Measurements from ENCODE around the gene BCL11A.

BCL11A gene

GRCh38 chr2:60505240-60505879 lies 48.1 kb downstream of the BCL11A start:
- no peak for DNase-seq (ENCODE audit: low spot score)

- DNase-seq (ENCODE audit: low spot score) = no peak
Measured at GRCh38 chr2:60504049-60504448, 49.4 kb downstream of the BCL11A start.

- DNase-seq (ENCODE audit: low spot score) = no peak
Measured at GRCh38 chr2:60502144-60502543, 51.3 kb downstream of the BCL11A start.

GRCh38 chr2:60500861-60501260 lies 52.6 kb downstream of the BCL11A start:
- no peak for DNase-seq (ENCODE audit: low spot score)

GRCh38 chr2:60499651-60500265 lies 53.7 kb downstream of the BCL11A start:
- no peak for DNase-seq (ENCODE audit: low spot score)

- no peak for DNase-seq (ENCODE audit: low spot score)
Measured at GRCh38 chr2:60498816-60499429, 54.5 kb downstream of the BCL11A start.

- no peak for DNase-seq (ENCODE audit: low spot score)
Measured at GRCh38 chr2:60498127-60498815, 55.2 kb downstream of the BCL11A start.

- no peak for DNase-seq (ENCODE audit: low spot score)
Measured at GRCh38 chr2:60497500-60497899, 56.0 kb downstream of the BCL11A start.

- no peak for DNase-seq (ENCODE audit: low spot score)
Measured at GRCh38 chr2:60496956-60497355, 56.5 kb downstream of the BCL11A start.

- DNase-seq (ENCODE audit: low spot score) = no peak
Measured at GRCh38 chr2:60496475-60496874, 57.0 kb downstream of the BCL11A start.

GRCh38 chr2:60495041-60495625 lies 58.3 kb downstream of the BCL11A start:
- DNase-seq (ENCODE audit: low spot score) = no peak

GRCh38 chr2:60493804-60494387 lies 59.6 kb downstream of the BCL11A start:
- DNase-seq (ENCODE audit: low spot score) = no peak

GRCh38 chr2:60492548-60492947 lies 60.9 kb downstream of the BCL11A start:
- no peak for DNase-seq (ENCODE audit: low spot score)

- no peak for DNase-seq (ENCODE audit: low spot score)
Measured at GRCh38 chr2:60490848-60491247, 62.6 kb downstream of the BCL11A start.

GRCh38 chr2:60490441-60490840 lies 63.0 kb downstream of the BCL11A start:
- DNase-seq (ENCODE audit: low spot score) = no peak

GRCh38 chr2:60489289-60489688 lies 64.2 kb downstream of the BCL11A start:
- no peak for DNase-seq (ENCODE audit: low spot score)

- no peak for DNase-seq (ENCODE audit: low spot score)
Measured at GRCh38 chr2:60488291-60488690, 65.2 kb downstream of the BCL11A start.

GRCh38 chr2:60487174-60487573 lies 66.3 kb downstream of the BCL11A start:
- DNase-seq (ENCODE audit: low spot score) = no peak

- DNase-seq (ENCODE audit: low spot score) = no peak
Measured at GRCh38 chr2:60486551-60486950, 66.9 kb downstream of the BCL11A start.

GRCh38 chr2:60486067-60486466 lies 67.4 kb downstream of the BCL11A start:
- DNase-seq (ENCODE audit: low spot score) = no peak

- DNase-seq (ENCODE audit: low spot score) = no peak
Measured at GRCh38 chr2:60485550-60485949, 67.9 kb downstream of the BCL11A start.

- no peak for DNase-seq (ENCODE audit: low spot score)
Measured at GRCh38 chr2:60485055-60485454, 68.4 kb downstream of the BCL11A start.
